Measurements from ENCODE around the gene CHAD. TPM values are rescaled to one million over a fixed set of nuclear protein-coding genes. Genes with fewer than 3 reads are reported as not detected.
A peak's percentile ranks its signal among the peaks of the same experiment; 100 is the strongest.

CHAD gene
- total and polyA plus RNA-seq, 5 donors from 2014 or later, result not detected

GRCh38 chr17:50511058-50511457, 42.4 kb upstream of the CHAD start:
- Mint-ChIP-seq H3K36me3 (no peaks in the 10 kb centered on the region), H3K4me3 (peak overlapping the region; percentile 68 to 86 (median 78)), H3K9me3 (no peaks in the 10 kb centered on the region), H3K4me1 (peaks cover 17 to 44% (median 30%) of the 10 kb centered on the region in 4 donors), H3K27me3 (peaks cover 1% of the 10 kb centered on the region), H3K27ac (peak overlapping the region; percentile 57 to 88 (median 84))
- Histone ChIP-seq H3K36me3 (ENCODE audit: control insufficient read depth, insufficient read depth, low read length) (no peaks in the 10 kb centered on the region), H3K4me1 (ENCODE audit: control insufficient read depth, insufficient read depth, low read length, poor library complexity, severe bottlenecking) (peaks cover 37% of the 10 kb centered on the region), H3K9me3 (ENCODE audit: control insufficient read depth in 2 of 2, low read length in 2 of 2) (no peaks in the 10 kb centered on the region), H3K27me3 (ENCODE audit: control insufficient read depth, insufficient read depth, low read length) (no peaks in the 10 kb centered on the region), H3K27ac (ENCODE audit: insufficient read depth, low read length, poor library complexity, severe bottlenecking) (peak overlapping the region; percentile 70), H3K4me3 (ENCODE audit: low read depth, low read length) (peak overlapping the region; percentile 61)
- DNase-seq (peak; percentile 36 to 96 (median 68)), ATAC-seq (ENCODE audit: low read depth in 2 of 2) (peak; percentile 75 to 76)

DNA sequence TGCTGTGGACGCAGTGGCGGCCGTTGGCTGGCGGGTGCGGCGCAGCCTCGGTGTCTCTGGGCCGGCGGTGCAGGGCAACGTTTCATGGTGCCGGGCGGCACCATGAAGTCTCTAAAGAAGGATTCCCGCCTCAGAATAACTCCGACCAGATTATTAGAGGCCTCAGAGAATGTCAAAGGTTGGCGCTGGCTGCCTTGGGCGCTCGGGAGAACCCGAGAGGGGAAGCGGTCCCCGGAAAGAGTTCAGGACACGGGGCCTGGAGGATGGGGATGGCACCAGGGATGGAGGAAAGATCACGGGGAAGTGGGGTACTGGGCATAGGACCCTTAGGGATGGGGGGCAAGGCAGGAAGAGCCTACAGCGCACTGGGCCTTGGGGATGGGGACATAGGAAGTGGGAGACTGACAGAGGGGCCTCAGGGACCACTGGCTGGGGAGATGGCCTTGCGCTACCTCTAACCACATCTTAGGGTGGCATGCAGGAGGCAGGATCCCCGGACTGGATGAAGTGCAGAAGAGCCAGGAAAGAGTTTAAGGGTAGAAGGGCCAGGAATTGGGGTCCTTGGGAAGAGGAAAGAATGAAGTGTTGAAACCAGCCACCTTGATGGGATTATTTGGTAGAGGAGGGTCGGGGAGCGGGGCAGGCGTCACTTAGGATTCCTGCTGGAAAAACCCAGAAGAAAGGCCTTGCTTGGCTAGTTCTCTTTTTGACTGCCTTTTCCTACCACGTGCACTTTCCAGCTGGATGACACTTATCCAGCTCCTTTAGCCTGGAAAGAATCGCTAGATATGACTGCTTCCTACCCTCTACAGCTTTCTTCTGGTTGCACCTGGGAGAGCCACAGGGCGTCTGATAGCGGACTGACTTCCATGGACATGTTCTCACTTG, 40.1 kb upstream of the CHAD start:
- ATAC-seq (ENCODE audit: low read depth in 2 of 2), result no peak

GRCh38 chr17:50507871-50508572, 39.3 kb upstream of the CHAD start, which contains the start of gene MYCBPAP:
TSS of gene MYCBPAP (plus strand) at chr17:50508439. CDS start at chr17:50508675, 236 bp downstream.
- Histone ChIP-seq H3K27ac (ENCODE audit: insufficient read depth, low read length, poor library complexity, severe bottlenecking) (peak within 1 kb of the TSS; percentile 81), H3K27me3 (ENCODE audit: control insufficient read depth, insufficient read depth, low read length) (no peaks in the 10 kb centered on the region), H3K9me3 (ENCODE audit: control insufficient read depth in 2 of 2, low read length in 2 of 2) (no peaks in the 10 kb centered on the region), H3K4me3 (ENCODE audit: low read depth, low read length) (peak within 1 kb of the TSS; percentile 73), H3K36me3 (ENCODE audit: control insufficient read depth, insufficient read depth, low read length) (no peaks in the 10 kb centered on the region), H3K4me1 (ENCODE audit: control insufficient read depth, insufficient read depth, low read length, poor library complexity, severe bottlenecking) (peaks cover 37% of the 10 kb centered on the region)
- H3K4me1 Mint-ChIP-seq, result peaks cover 14 to 51% (median 30%) of the 10 kb centered on the region in 4 donors
- H3K27ac Mint-ChIP-seq, result peak within 1 kb of the TSS; percentile 92 to 98 (median 95)
- H3K4me3 Mint-ChIP-seq, result peak within 1 kb of the TSS; percentile 90 to 99 (median 94)
- no peaks in the 10 kb centered on the region for H3K36me3 Mint-ChIP-seq
- ATAC-seq (ENCODE audit: low read depth in 2 of 2), result peak; percentile 67
- H3K9me3 Mint-ChIP-seq, result no peaks in the 10 kb centered on the region
- DNase-seq, result peak; percentile 78 to 89 (median 82)
- H3K27me3 Mint-ChIP-seq, result peaks cover 14% of the 10 kb centered on the region

More for the DNA sequence above, 40.1 kb upstream of the CHAD start:
- H3K27ac ChIP-seq (ENCODE audit: insufficient read depth, low read length, poor library complexity, severe bottlenecking), result peak overlapping the region; percentile 81
- peak overlapping the region; percentile 73 for H3K4me3 ChIP-seq (ENCODE audit: low read depth, low read length)
- H3K9me3 ChIP-seq (ENCODE audit: control insufficient read depth in 2 of 2, low read length in 2 of 2), result no peaks in the 10 kb centered on the region
- Mint-ChIP-seq H3K27me3 (peaks cover 14% of the 10 kb centered on the region), H3K4me1 (peaks cover 14 to 49% (median 30%) of the 10 kb centered on the region in 4 donors), H3K9me3 (no peaks in the 10 kb centered on the region), H3K27ac (peak overlapping the region; percentile 14 to 92 (median 90)), H3K36me3 (no peaks in the 10 kb centered on the region), H3K4me3 (peak overlapping the region; percentile 90 to 99 (median 94))
- H3K36me3 ChIP-seq (ENCODE audit: control insufficient read depth, insufficient read depth, low read length), result no peaks in the 10 kb centered on the region
- no peak for DNase-seq
- peaks cover 37% of the 10 kb centered on the region for H3K4me1 ChIP-seq (ENCODE audit: control insufficient read depth, insufficient read depth, low read length, poor library complexity, severe bottlenecking)
- H3K27me3 ChIP-seq (ENCODE audit: control insufficient read depth, insufficient read depth, low read length), result no peaks in the 10 kb centered on the region

- H3K36me3 ChIP-seq (ENCODE audit: control insufficient read depth, insufficient read depth, low read length), result no peaks in the 10 kb centered on the region
- no peaks in the 10 kb centered on the region for H3K9me3 ChIP-seq (ENCODE audit: control insufficient read depth in 2 of 2, low read length in 2 of 2)
- no peaks in the 10 kb centered on the region for H3K36me3 Mint-ChIP-seq
- H3K4me3 ChIP-seq (ENCODE audit: low read depth, low read length), result no peak overlapping the region
- H3K9me3 Mint-ChIP-seq, result no peaks in the 10 kb centered on the region
- no peak for DNase-seq
- H3K27me3 ChIP-seq (ENCODE audit: control insufficient read depth, insufficient read depth, low read length), result no peaks in the 10 kb centered on the region
- H3K27me3 Mint-ChIP-seq, result peaks cover 14% of the 10 kb centered on the region
- H3K4me1 ChIP-seq (ENCODE audit: control insufficient read depth, insufficient read depth, low read length, poor library complexity, severe bottlenecking), result peaks cover 33% of the 10 kb centered on the region
- peaks cover 12 to 40% (median 21%) of the 10 kb centered on the region in 4 donors for H3K4me1 Mint-ChIP-seq
- no peak for ATAC-seq (ENCODE audit: low read depth in 2 of 2)
- peak overlapping the region; percentile 22 to 83 (median 68) for H3K4me3 Mint-ChIP-seq
- no peak overlapping the region for H3K27ac ChIP-seq (ENCODE audit: insufficient read depth, low read length, poor library complexity, severe bottlenecking)
- peak overlapping the region in 2 of 3 donors; percentile 52 to 81 for H3K27ac Mint-ChIP-seq
Observed at GRCh38 chr17:50506298-50506697, 37.6 kb upstream of the CHAD start.

DNA sequence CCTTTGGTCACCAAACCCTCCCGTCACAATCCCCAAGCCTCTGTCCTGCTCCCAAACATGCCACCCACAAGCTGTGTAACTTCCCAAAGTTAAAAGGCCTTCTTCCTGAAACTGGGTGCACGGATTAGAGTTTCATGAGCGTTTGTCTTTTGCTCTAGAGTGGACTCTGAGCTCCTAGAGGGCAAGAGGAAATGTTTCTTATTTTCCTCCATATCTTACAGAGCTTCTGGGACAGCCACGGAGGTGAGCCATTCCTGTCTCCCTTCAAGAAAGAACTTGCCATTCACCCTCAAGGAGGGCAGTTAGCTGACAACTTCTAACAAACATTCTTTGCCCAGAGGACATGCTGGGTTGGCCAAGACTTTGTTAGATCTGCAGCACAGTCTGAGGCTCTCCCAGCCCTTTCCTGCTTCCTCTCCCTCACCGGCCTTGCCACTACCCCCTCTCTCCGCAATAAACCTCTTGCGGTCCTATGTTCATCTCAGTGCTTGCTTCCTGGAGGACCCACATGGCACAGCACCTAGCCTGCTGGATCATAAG, 37.0 kb upstream of the CHAD start:
- Mint-ChIP-seq H3K36me3 (no peaks in the 10 kb centered on the region), H3K4me1 (peaks cover 6 to 33% (median 15%) of the 10 kb centered on the region in 4 donors), H3K27ac (peak overlapping the region in 1 of 3 donors; percentile 81), H3K4me3 (peak overlapping the region in 3 of 4 donors; percentile 11 to 83 (median 81)), H3K27me3 (peaks cover 14% of the 10 kb centered on the region), H3K9me3 (no peaks in the 10 kb centered on the region)
- no peaks in the 10 kb centered on the region for H3K27me3 ChIP-seq (ENCODE audit: control insufficient read depth, insufficient read depth, low read length)
- H3K27ac ChIP-seq (ENCODE audit: insufficient read depth, low read length, poor library complexity, severe bottlenecking), result no peak overlapping the region
- no peak for ATAC-seq (ENCODE audit: low read depth in 2 of 2)
- H3K9me3 ChIP-seq (ENCODE audit: control insufficient read depth in 2 of 2, low read length in 2 of 2), result no peaks in the 10 kb centered on the region
- no peaks in the 10 kb centered on the region for H3K36me3 ChIP-seq (ENCODE audit: control insufficient read depth, insufficient read depth, low read length)
- no peak overlapping the region for H3K4me3 ChIP-seq (ENCODE audit: low read depth, low read length)
- DNase-seq, result no peak
- H3K4me1 ChIP-seq (ENCODE audit: control insufficient read depth, insufficient read depth, low read length, poor library complexity, severe bottlenecking), result peaks cover 26% of the 10 kb centered on the region

DNA sequence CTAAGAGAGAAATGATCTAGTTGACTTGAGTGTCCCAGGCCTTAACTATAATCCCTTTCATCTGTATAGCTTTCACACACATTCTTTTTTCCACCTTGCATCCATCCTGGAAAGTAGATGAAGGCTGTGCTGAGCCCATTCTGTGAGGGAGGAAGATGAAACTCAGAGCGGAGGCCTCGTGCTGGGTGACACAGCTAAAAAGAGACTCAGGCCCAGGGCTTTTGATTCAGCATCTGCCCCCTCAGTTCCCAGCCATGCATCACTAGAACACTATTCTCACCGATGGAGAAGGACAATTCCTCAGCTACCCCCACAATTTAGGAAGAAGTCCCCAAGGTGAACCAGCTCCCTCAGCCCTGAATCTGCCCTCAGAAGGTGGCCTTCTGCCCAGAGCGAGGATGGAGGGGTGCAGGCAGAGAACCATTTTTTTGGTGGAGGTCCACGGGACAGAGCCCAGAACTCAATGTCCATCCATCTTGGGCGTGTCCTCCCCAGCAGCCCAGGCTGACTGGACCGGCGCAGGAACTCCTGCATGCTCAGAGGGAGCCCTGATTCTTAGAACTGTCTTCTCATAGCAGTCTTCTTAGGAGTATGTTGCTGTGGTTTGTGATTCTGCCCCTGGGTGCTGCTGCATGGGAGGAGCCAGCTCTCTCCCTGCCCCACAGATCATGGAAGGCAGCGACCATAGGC, 33.8 kb upstream of the CHAD start:
- H3K4me1 Mint-ChIP-seq, result peaks cover 0 to 7% (median 1%) of the 10 kb centered on the region in 4 donors
- H3K27me3 ChIP-seq (ENCODE audit: control insufficient read depth, insufficient read depth, low read length), result no peaks in the 10 kb centered on the region
- no peaks in the 10 kb centered on the region for H3K36me3 ChIP-seq (ENCODE audit: control insufficient read depth, insufficient read depth, low read length)
- H3K9me3 Mint-ChIP-seq, result no peaks in the 10 kb centered on the region
- H3K4me3 ChIP-seq (ENCODE audit: low read depth, low read length), result no peak overlapping the region
- DNase-seq (no peak), ATAC-seq (ENCODE audit: low read depth in 2 of 2) (no peak)
- H3K27ac Mint-ChIP-seq, result peak overlapping the region in 2 of 3 donors; percentile 15 to 51
- no peaks in the 10 kb centered on the region for H3K9me3 ChIP-seq (ENCODE audit: control insufficient read depth in 2 of 2, low read length in 2 of 2)
- peaks cover 1% of the 10 kb centered on the region for H3K4me1 ChIP-seq (ENCODE audit: control insufficient read depth, insufficient read depth, low read length, poor library complexity, severe bottlenecking)
- H3K4me3 Mint-ChIP-seq, result no peak overlapping the region
- no peak overlapping the region for H3K27ac ChIP-seq (ENCODE audit: insufficient read depth, low read length, poor library complexity, severe bottlenecking)
- H3K36me3 Mint-ChIP-seq, result no peaks in the 10 kb centered on the region
- H3K27me3 Mint-ChIP-seq, result peaks cover 14% of the 10 kb centered on the region

DNA sequence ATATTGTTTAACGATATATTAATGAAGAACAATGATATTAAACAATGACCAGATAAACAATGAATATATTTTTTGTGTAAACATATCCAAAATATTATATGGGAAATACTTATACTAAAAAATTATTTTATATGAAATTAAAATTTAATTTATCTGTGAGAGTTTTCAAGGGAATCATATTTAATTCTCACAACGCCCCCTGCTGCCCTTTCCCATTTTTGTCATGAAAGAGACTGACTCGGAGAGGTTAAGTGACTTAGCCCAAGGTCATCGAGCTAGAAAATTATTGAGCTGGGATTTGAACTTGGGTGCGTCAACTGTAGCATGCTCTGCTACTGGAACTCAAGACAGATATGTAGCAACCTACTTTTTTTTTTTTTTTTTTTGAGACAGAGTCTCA, 32.4 kb upstream of the CHAD start:
- H3K27ac Mint-ChIP-seq, result no peak overlapping the region
- no peak for ATAC-seq (ENCODE audit: low read depth in 2 of 2)
- no peaks in the 10 kb centered on the region for H3K27me3 ChIP-seq (ENCODE audit: control insufficient read depth, insufficient read depth, low read length)
- DNase-seq, result peak in 1 of 3 donors; percentile 43
- no peaks in the 10 kb centered on the region for H3K36me3 ChIP-seq (ENCODE audit: control insufficient read depth, insufficient read depth, low read length)
- H3K4me1 Mint-ChIP-seq, result peaks cover 0 to 7% (median under 1%) of the 10 kb centered on the region in 4 donors
- H3K9me3 Mint-ChIP-seq, result no peaks in the 10 kb centered on the region
- H3K4me3 Mint-ChIP-seq, result no peak overlapping the region
- H3K27ac ChIP-seq (ENCODE audit: insufficient read depth, low read length, poor library complexity, severe bottlenecking), result no peak overlapping the region
- H3K36me3 Mint-ChIP-seq, result no peaks in the 10 kb centered on the region
- no peaks in the 10 kb centered on the region for H3K9me3 ChIP-seq (ENCODE audit: control insufficient read depth in 2 of 2, low read length in 2 of 2)
- no peak overlapping the region for H3K4me3 ChIP-seq (ENCODE audit: low read depth, low read length)
- peaks cover 13% of the 10 kb centered on the region for H3K27me3 Mint-ChIP-seq
- H3K4me1 ChIP-seq (ENCODE audit: control insufficient read depth, insufficient read depth, low read length, poor library complexity, severe bottlenecking), result no peaks in the 10 kb centered on the region

Data from CD4-positive, CD25-positive, alpha-beta regulatory T cell (primary cell).